ENCODE measurements around the gene EVPL. TPM values are rescaled to one million over a fixed set of nuclear protein-coding genes. Genes with fewer than 3 reads are reported as not detected.

The EVPL gene
- total and polyA plus RNA-seq, 2 donors (not counting 3 experiments of a cell fraction or from before 2014, with no cell fraction given): not detected

GRCh38 chr17:76051561-76051960 lies 24.5 kb upstream of the EVPL start:
- no peak for FAIRE-seq
- dilution Hi-C loops (cut with MboI; ENCODE audit: extremely low pct_ligation_motif_present, low sequenced_read_pairs): no loop called here
- Histone ChIP-seq H3K36me3 (ENCODE audit: control insufficient read depth in 2 of 2, extremely low read depth in 1 of 2, insufficient read depth in 2 of 2, low read length in 2 of 2) (peaks cover 16 to 29% of the 10 kb centered on the region in 2 experiments), H3K9me3 (replicated peaks; ENCODE audit: control insufficient read depth, insufficient read depth, low read length) (no peaks in the 10 kb centered on the region), H3K4me2 (ENCODE audit: insufficient read depth, low read length) (no peak overlapping the region), H3K27ac (ENCODE audit: insufficient read depth, low read depth, low read length) (no peak overlapping the region), H3K4me3 (replicated peaks in 1 of 3; ENCODE audit: insufficient read depth in 1 of 3, low read depth in 1 of 3, low read length in 3 of 3) (no peak overlapping the region), H4K20me1 (replicated peaks; ENCODE audit: control insufficient read depth, extremely low read depth, insufficient read depth, low read length) (no peaks in the 10 kb centered on the region), H3K79me2 (ENCODE audit: control insufficient read depth, insufficient read depth, low read length) (peaks cover 20% of the 10 kb centered on the region), H2AFZ (ENCODE audit: low read depth, low read length) (no peak overlapping the region), H3K9me1 (replicated peaks; ENCODE audit: control insufficient read depth, extremely low read depth, insufficient read depth, low read length) (no peaks in the 10 kb centered on the region), H3K9ac (replicated peaks; ENCODE audit: extremely low read depth, insufficient read depth, low read length) (no peak overlapping the region), H3K27me3 (ENCODE audit: control insufficient read depth in 2 of 2, insufficient read depth in 2 of 2, low read length in 2 of 2) (no peaks in the 10 kb centered on the region), H3K4me1 (ENCODE audit: control insufficient read depth, extremely low read depth, insufficient read depth, low read length) (peaks cover 18% of the 10 kb centered on the region)
- no TSS peak for BruUV-seq (replicated peaks)
- intact Hi-C loops (cut with micrococcal nuclease): no loop called here
- no peak for TF ChIP-seq MYC (IDR thresholded peaks at IDR 0.05; ENCODE audit: low read depth, low read length)
- TF ChIP-seq MAX (IDR thresholded peaks at IDR 0.05; ENCODE audit: insufficient read depth, insufficient read length): no peak
- TF ChIP-seq POLR2A (IDR thresholded peaks at IDR 0.05; ENCODE audit: low read depth, low read length): no peak
- TF ChIP-seq POLR2AphosphoS5 (IDR thresholded peaks at IDR 0.05; ENCODE audit: insufficient read depth, low read depth, low read length): no peak
- TF ChIP-seq GATA2 (IDR thresholded peaks at IDR 0.05; ENCODE audit: insufficient read depth, insufficient read length, low read depth, low read length): no peak
- TF ChIP-seq FOS (IDR thresholded peaks at IDR 0.05; ENCODE audit: borderline replicate concordance, insufficient read depth, low read length): no peak
- TF ChIP-seq EZH2 (IDR thresholded peaks at IDR 0.05; ENCODE audit: borderline replicate concordance, low read depth, low read length, severe bottlenecking): no peak
- TF ChIP-seq JUN (IDR thresholded peaks at IDR 0.05; ENCODE audit: borderline replicate concordance, insufficient read depth, insufficient read length, low read depth): no peak
- no peak for TF ChIP-seq CTCF (IDR thresholded peaks at IDR 0.05; ENCODE audit: extremely low read depth in 1 of 2, insufficient read depth in 1 of 2, low read depth in 1 of 2, low read length in 2 of 2)
- no peak for DNase-seq (ENCODE audit: low read depth, low spot score)
- ChIA-PET CTCF (no interaction called here), POLR2A (no interaction called here)
